Smooth muscle cell (in vitro differentiated cells): ENCODE measurements around the gene FLT3. TPM values are rescaled to one million over a fixed set of nuclear protein-coding genes. Genes with fewer than 3 reads are reported as not detected.

Source experiments
- DNase-seq: peaks from one replicate; lab custom pipeline; 2025; ENCODE audit not compliant: unreplicated experiment; lab: John Stamatoyannopoulos, UW
- H2AFZ ChIP-seq: fragments of 200-600 bp; sonication (generic); 2 replicates; pipeline ENCODE4 v1.6.0; 2016; ENCODE audit warnings: antibody characterized with exemption, low read depth, mild to moderate bottlenecking
- H3F3A ChIP-seq: fragments of 200-600 bp; sonication (generic); 2 replicates; pipeline ENCODE4 v1.6.0; 2017; ENCODE audit warnings: antibody characterized with exemption, low read depth
- H3K27ac ChIP-seq: fragments of 200-600 bp; sonication (generic); 2 replicates; pipeline ENCODE4 v1.5.1; 2016; ENCODE audit warnings: low read depth, mild to moderate bottlenecking
- H3K27me3 ChIP-seq: fragments of 200-600 bp; sonication (generic); 2 replicates; pipeline ENCODE4 v1.6.1; 2016; ENCODE audit warnings: low read depth, mild to moderate bottlenecking
- H3K36me3 ChIP-seq: fragments of 200-600 bp; sonication (generic); 2 replicates; pipeline ENCODE4 v1.5.1; 2016; ENCODE audit warnings: low read depth
- H3K4me1 ChIP-seq: fragments of 200-600 bp; sonication (generic); 2 replicates; pipeline ENCODE4 v1.5.1; 2016; ENCODE audit warnings: low read depth
- H3K4me2 ChIP-seq: fragments of 200-600 bp; sonication (generic); 2 replicates; pipeline ENCODE4 v1.6.0; 2016; ENCODE audit warnings: mild to moderate bottlenecking
- H3K4me3 ChIP-seq: fragments of 200-600 bp; sonication (generic); 2 replicates; pipeline ENCODE4 v1.5.1; 2016; ENCODE audit warnings: mild to moderate bottlenecking
- H3K79me2 ChIP-seq: fragments of 200-600 bp; sonication (generic); 2 replicates; pipeline ENCODE4 v1.6.0; 2016; ENCODE audit warnings: low read depth, mild to moderate bottlenecking
- H3K9ac ChIP-seq: fragments of 200-600 bp; sonication (generic); 2 replicates; pipeline ENCODE4 v1.6.0; 2016; ENCODE audit warnings: low read depth
- H3K9me3 ChIP-seq: fragments of 200-600 bp; sonication (generic); replicated peaks from 2 replicates; pipeline ENCODE4 v1.5.1; 2016; ENCODE audit warnings: low read depth
- H4K20me1 ChIP-seq: fragments of 200-600 bp; sonication (generic); 2 replicates; pipeline ENCODE4 v1.6.0; 2016; ENCODE audit warnings: low read depth
- WGBS: methylation state at CpG from one replicate; pipeline ENCODE4 v1.1.7; 2016; ENCODE audit warnings: low lambda C conversion rate; 5-methylcytosine and 5-hydroxymethylcytosine counted together
- polyA plus RNA-seq: library from polyadenylated mRNA; unstranded; fragments of >200 nt; fragmentation: Nextera tagmentation; extraction: Ambion mirVana; gene quantifications from 2 replicates; pipeline ENCODE4 v1.2.1, GENCODE V29; 2016
- total RNA-seq: library from RNA; depleted of rRNA; stranded (reverse); fragments of >200 nt; gene quantifications from 2 replicates; pipeline ENCODE4 v1.2.3, GENCODE V29; 2014
- TF ChIP-seq, protein P1 (sequence below): fragments of 200-600 bp; sonication (generic); IDR thresholded peaks from 2 replicates; pipeline ENCODE4 v1.5.1; 2017; ENCODE audit warnings: borderline replicate concordance, mild to moderate bottlenecking, antibody characterized with exemption; ENCODE audit not compliant: insufficient read depth, poor library complexity, severe bottlenecking

The FLT3 gene
- total and polyA plus RNA-seq, 2 experiments from 2014 or later = not detected

DNA sequence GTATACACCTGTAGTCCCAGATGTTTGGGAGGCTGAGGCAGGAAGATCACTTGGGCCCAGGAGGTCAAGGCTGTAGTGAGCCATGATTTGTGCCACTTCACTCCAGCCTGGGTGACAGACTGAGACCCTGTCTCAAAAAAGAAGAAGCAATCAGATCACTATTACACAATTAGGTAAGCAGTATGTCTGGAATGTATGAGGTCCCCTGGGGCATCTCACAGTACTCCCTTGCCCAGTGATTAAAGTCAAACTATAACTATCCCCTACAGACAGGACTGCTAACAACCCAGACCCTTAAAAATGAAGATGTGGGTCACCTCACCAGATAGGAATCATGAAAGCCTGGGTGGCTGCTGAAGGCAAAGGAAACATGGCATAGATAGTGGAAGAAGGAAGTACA, 28.6 kb upstream of the FLT3 start:
- Histone ChIP-seq H3K36me3 (no peaks in the 10 kb centered on the region), H3K27me3 (no peaks in the 10 kb centered on the region), H3K4me1 (no peaks in the 10 kb centered on the region), H4K20me1 (no peaks in the 10 kb centered on the region), H3K4me2 (no peak overlapping the region), H3F3A (no peaks in the 10 kb centered on the region), H2AFZ (no peak overlapping the region), H3K27ac (no peak overlapping the region), H3K79me2 (no peaks in the 10 kb centered on the region), H3K4me3 (no peak overlapping the region), H3K9me3 (no peaks in the 10 kb centered on the region), H3K9ac (no peak overlapping the region)
- TF ChIP-seq, protein P1, sequence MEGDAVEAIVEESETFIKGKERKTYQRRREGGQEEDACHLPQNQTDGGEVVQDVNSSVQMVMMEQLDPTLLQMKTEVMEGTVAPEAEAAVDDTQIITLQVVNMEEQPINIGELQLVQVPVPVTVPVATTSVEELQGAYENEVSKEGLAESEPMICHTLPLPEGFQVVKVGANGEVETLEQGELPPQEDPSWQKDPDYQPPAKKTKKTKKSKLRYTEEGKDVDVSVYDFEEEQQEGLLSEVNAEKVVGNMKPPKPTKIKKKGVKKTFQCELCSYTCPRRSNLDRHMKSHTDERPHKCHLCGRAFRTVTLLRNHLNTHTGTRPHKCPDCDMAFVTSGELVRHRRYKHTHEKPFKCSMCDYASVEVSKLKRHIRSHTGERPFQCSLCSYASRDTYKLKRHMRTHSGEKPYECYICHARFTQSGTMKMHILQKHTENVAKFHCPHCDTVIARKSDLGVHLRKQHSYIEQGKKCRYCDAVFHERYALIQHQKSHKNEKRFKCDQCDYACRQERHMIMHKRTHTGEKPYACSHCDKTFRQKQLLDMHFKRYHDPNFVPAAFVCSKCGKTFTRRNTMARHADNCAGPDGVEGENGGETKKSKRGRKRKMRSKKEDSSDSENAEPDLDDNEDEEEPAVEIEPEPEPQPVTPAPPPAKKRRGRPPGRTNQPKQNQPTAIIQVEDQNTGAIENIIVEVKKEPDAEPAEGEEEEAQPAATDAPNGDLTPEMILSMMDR = no peak
- DNase-seq = no peak

DNA sequence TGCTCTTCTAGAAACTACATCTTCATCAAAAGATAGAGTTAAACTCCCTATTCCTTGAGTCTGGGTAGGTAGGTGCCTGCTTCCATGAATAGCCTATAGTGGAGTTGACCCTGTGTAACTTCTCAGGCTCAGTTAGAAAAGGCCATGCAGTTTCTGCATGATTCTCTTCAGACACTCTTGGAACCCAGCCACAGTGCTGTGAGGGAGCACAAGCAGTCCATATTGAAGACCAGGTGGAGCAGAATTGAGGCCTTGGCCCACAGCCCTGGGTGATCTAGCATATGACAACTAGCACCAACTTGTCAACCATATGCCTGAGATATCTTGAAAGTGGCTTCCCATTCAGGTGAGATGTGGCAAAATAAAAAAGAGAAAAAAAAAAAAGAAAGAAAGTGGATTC, 27.7 kb upstream of the FLT3 start:
- H3K9ac ChIP-seq = no peak overlapping the region
- no peak overlapping the region for H3K27ac ChIP-seq
- no peak for DNase-seq
- H3K79me2 ChIP-seq = no peaks in the 10 kb centered on the region
- H4K20me1 ChIP-seq = no peaks in the 10 kb centered on the region
- no peak overlapping the region for H3K4me3 ChIP-seq
- H3K9me3 ChIP-seq = no peaks in the 10 kb centered on the region
- no peaks in the 10 kb centered on the region for H3K4me1 ChIP-seq
- H3F3A ChIP-seq = no peaks in the 10 kb centered on the region
- no peaks in the 10 kb centered on the region for H3K27me3 ChIP-seq
- TF ChIP-seq, protein P1 = no peak
- H3K4me2 ChIP-seq = no peak overlapping the region
- no peaks in the 10 kb centered on the region for H3K36me3 ChIP-seq
- H2AFZ ChIP-seq = no peak overlapping the region

DNA sequence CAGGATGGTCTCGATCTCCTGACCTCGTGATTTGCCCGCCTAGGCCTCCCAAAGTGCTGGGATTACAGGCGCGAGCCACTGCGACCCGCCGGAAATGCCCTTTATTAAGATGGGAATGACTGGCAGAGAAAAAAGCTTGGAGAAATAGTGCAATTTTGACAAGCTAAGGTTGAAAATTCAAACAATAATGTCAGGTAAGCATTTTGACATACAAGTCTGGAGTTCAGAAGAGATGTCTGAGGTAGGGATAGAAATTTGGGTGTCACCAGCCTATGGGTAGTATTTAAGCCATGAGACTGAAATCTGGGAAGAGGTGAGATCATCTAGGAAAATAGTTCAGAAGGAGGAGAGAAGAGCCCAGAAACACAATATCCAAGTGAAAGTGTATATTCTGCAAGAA, 20.8 kb upstream of the FLT3 start:
- DNase-seq = no peak
- no peaks in the 10 kb centered on the region for H4K20me1 ChIP-seq
- no peak overlapping the region for H3K4me3 ChIP-seq
- no peaks in the 10 kb centered on the region for H3K4me1 ChIP-seq
- WGBS = 98% methylated on average over 8 of the region's 8 CpGs
- no peak overlapping the region for H2AFZ ChIP-seq
- TF ChIP-seq, protein P1 = no peak
- H3K9ac ChIP-seq = no peak overlapping the region
- H3K27ac ChIP-seq = no peak overlapping the region
- H3F3A ChIP-seq = no peaks in the 10 kb centered on the region
- H3K79me2 ChIP-seq = no peaks in the 10 kb centered on the region
- no peak overlapping the region for H3K4me2 ChIP-seq
- no peaks in the 10 kb centered on the region for H3K36me3 ChIP-seq
- no peaks in the 10 kb centered on the region for H3K27me3 ChIP-seq
- H3K9me3 ChIP-seq = no peaks in the 10 kb centered on the region

DNA sequence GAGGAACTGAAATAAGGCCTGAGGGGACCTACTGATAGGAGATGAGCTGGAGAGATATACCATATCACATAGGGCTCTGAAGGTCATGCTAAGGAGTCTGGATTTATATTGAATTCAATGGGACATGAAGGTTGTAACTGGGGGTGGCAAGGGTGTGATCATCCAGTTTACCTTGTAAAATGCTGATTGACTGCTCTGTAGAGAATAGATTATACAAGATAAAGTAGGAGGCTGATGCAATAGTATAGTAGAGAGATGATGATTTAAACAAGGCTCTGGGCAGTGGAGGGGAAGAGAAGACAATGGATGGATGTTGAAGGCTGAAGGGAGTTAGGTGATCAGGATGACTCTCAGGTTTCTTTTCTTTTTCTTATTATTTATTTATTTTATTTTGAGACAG, 19.9 kb upstream of the FLT3 start:
- Histone ChIP-seq H3K36me3 (no peaks in the 10 kb centered on the region), H4K20me1 (no peaks in the 10 kb centered on the region), H3K4me1 (no peaks in the 10 kb centered on the region), H3F3A (no peaks in the 10 kb centered on the region), H3K79me2 (no peaks in the 10 kb centered on the region), H3K9ac (no peak overlapping the region), H2AFZ (no peak overlapping the region), H3K27ac (no peak overlapping the region), H3K9me3 (no peaks in the 10 kb centered on the region), H3K4me3 (no peak overlapping the region), H3K4me2 (no peak overlapping the region), H3K27me3 (no peaks in the 10 kb centered on the region)
- TF ChIP-seq, protein P1 = no peak
- no peak for DNase-seq
